Measurements from ENCODE around the gene NDUFAF8. TPM values are rescaled to one million over a fixed set of nuclear protein-coding genes. Genes with fewer than 3 reads are reported as not detected.

The NDUFAF8 gene
- polyA plus RNA-seq, 3 donors from 2014 or later: 61.2 to 121 (median 67.8) TPM

GRCh38 chr17:81277946-81278693 lies 39.0 kb downstream of the NDUFAF8 start:
- H3K4me1 Mint-ChIP-seq: peaks cover 0 to 2% of the 10 kb centered on the region in 2 donors
- DNase-seq: no peak
- no peak overlapping the region for H3K27ac Mint-ChIP-seq
- no peaks in the 10 kb centered on the region for H3K9me3 Mint-ChIP-seq
- peaks cover 3 to 15% (median 8%) of the 10 kb centered on the region in 3 donors for H3K36me3 Mint-ChIP-seq
- H3K27me3 Mint-ChIP-seq (ENCODE audit: low read depth in 3 of 3): peaks cover 0 to 4% (median 0%) of the 10 kb centered on the region in 3 donors
- H3K4me3 Mint-ChIP-seq: no peak overlapping the region

GRCh38 chr17:81278831-81279230 lies 39.7 kb downstream of the NDUFAF8 start:
- Mint-ChIP-seq H3K4me3 (no peak overlapping the region), H3K27me3 (ENCODE audit: low read depth in 3 of 3) (peaks cover 0 to 4% (median 0%) of the 10 kb centered on the region in 3 donors), H3K4me1 (peaks cover 0 to 2% of the 10 kb centered on the region in 2 donors), H3K36me3 (peaks cover 3 to 12% (median 8%) of the 10 kb centered on the region in 3 donors), H3K27ac (no peak overlapping the region), H3K9me3 (no peaks in the 10 kb centered on the region)
- DNase-seq: no peak

- peaks cover 5 to 7% of the 10 kb centered on the region in 2 donors for H3K4me1 Mint-ChIP-seq
- H3K27me3 Mint-ChIP-seq (ENCODE audit: low read depth in 3 of 3): peaks cover 0 to 4% (median 0%) of the 10 kb centered on the region in 3 donors
- no peak overlapping the region for H3K4me3 Mint-ChIP-seq
- H3K36me3 Mint-ChIP-seq: peaks cover 3 to 12% (median 8%) of the 10 kb centered on the region in 3 donors
- no peak overlapping the region for H3K27ac Mint-ChIP-seq
- H3K9me3 Mint-ChIP-seq: no peaks in the 10 kb centered on the region
- DNase-seq: no peak
Measured at GRCh38 chr17:81279278-81280275, 40.5 kb downstream of the NDUFAF8 start.

GRCh38 chr17:81280571-81280970 lies 41.5 kb downstream of the NDUFAF8 start:
- Mint-ChIP-seq H3K27me3 (ENCODE audit: low read depth in 3 of 3) (peaks cover 0 to 4% (median 0%) of the 10 kb centered on the region in 3 donors), H3K27ac (no peak overlapping the region), H3K4me1 (peaks cover 15 to 16% of the 10 kb centered on the region in 2 donors), H3K9me3 (no peaks in the 10 kb centered on the region), H3K36me3 (peaks cover 3 to 14% (median 8%) of the 10 kb centered on the region in 3 donors), H3K4me3 (no peak overlapping the region)
- no peak for DNase-seq

GRCh38 chr17:81282141-81282540 lies 43.0 kb downstream of the NDUFAF8 start:
- H3K4me1 Mint-ChIP-seq: peaks cover 30% of the 10 kb centered on the region in 2 donors
- no peak for DNase-seq
- H3K27me3 Mint-ChIP-seq (ENCODE audit: low read depth in 3 of 3): no peaks in the 10 kb centered on the region
- no peak overlapping the region for H3K4me3 Mint-ChIP-seq
- H3K9me3 Mint-ChIP-seq: no peaks in the 10 kb centered on the region
- peaks cover 0 to 11% (median 8%) of the 10 kb centered on the region in 3 donors for H3K36me3 Mint-ChIP-seq
- H3K27ac Mint-ChIP-seq: no peak overlapping the region

GRCh38 chr17:81282876-81283275 lies 43.8 kb downstream of the NDUFAF8 start:
- Mint-ChIP-seq H3K27ac (peak overlapping the region in 2 of 6 donors; percentile 28 to 34), H3K4me3 (peak overlapping the region in 1 of 5 donors; percentile 9), H3K27me3 (ENCODE audit: low read depth in 3 of 3) (no peaks in the 10 kb centered on the region), H3K4me1 (peaks cover 37 to 38% of the 10 kb centered on the region in 2 donors), H3K36me3 (peaks cover 0 to 14% (median 8%) of the 10 kb centered on the region in 3 donors), H3K9me3 (no peaks in the 10 kb centered on the region)
- no peak for DNase-seq

GRCh38 chr17:81285179-81285878 lies 46.2 kb downstream of the NDUFAF8 start:
- DNase-seq: peak; percentile 57 to 58 (median 57)
- H3K36me3 Mint-ChIP-seq: peaks cover 3 to 8% (median 6%) of the 10 kb centered on the region in 3 donors
- H3K27me3 Mint-ChIP-seq (ENCODE audit: low read depth in 3 of 3): no peaks in the 10 kb centered on the region
- no peaks in the 10 kb centered on the region for H3K9me3 Mint-ChIP-seq
- H3K4me3 Mint-ChIP-seq: peak overlapping the region; percentile 87 to 91 (median 91)
- peaks cover 37 to 49% of the 10 kb centered on the region in 2 donors for H3K4me1 Mint-ChIP-seq
- peak overlapping the region; percentile 61 to 92 (median 90) for H3K27ac Mint-ChIP-seq

- peaks cover 37 to 50% of the 10 kb centered on the region in 2 donors for H3K4me1 Mint-ChIP-seq
- no peaks in the 10 kb centered on the region for H3K27me3 Mint-ChIP-seq (ENCODE audit: low read depth in 3 of 3)
- H3K27ac Mint-ChIP-seq: peak overlapping the region; percentile 61 to 92 (median 90)
- H3K4me3 Mint-ChIP-seq: peak overlapping the region; percentile 87 to 91 (median 91)
- H3K36me3 Mint-ChIP-seq: peaks cover 3 to 6% (median 4%) of the 10 kb centered on the region in 3 donors
- DNase-seq: no peak
- H3K9me3 Mint-ChIP-seq: no peaks in the 10 kb centered on the region
Measured at GRCh38 chr17:81285894-81286293, 46.8 kb downstream of the NDUFAF8 start.

- Mint-ChIP-seq H3K36me3 (peaks cover 3 to 6% (median 4%) of the 10 kb centered on the region in 3 donors), H3K9me3 (no peaks in the 10 kb centered on the region)
Measured at GRCh38 chr17:81286491-81287145, 47.5 kb downstream of the NDUFAF8 start.

GRCh38 chr17:81287152-81287551 lies 48.0 kb downstream of the NDUFAF8 start:
- Mint-ChIP-seq H3K27ac (peak overlapping the region; percentile 61 to 92 (median 89)), H3K27me3 (ENCODE audit: low read depth in 3 of 3) (no peaks in the 10 kb centered on the region), H3K4me1 (peaks cover 43 to 57% of the 10 kb centered on the region in 2 donors), H3K36me3 (peaks cover 3 to 6% (median 4%) of the 10 kb centered on the region in 3 donors), H3K4me3 (peak overlapping the region; percentile 18 to 91 (median 40)), H3K9me3 (no peaks in the 10 kb centered on the region)
- DNase-seq: peak in 1 of 3 donors; percentile 36

More at GRCh38 chr17:81286491-81287145, 47.5 kb downstream of the NDUFAF8 start:
- Mint-ChIP-seq H3K27me3 (ENCODE audit: low read depth in 3 of 3) (no peaks in the 10 kb centered on the region), H3K4me1 (peaks cover 41 to 53% of the 10 kb centered on the region in 2 donors), H3K4me3 (peak overlapping the region in 4 of 5 donors; percentile 87 to 91 (median 90)), H3K27ac (peak overlapping the region; percentile 61 to 92 (median 90))
- DNase-seq: no peak

- H3K4me1 Mint-ChIP-seq: peaks cover 48 to 57% of the 10 kb centered on the region in 2 donors
Measured at GRCh38 chr17:81287741-81288430, 48.8 kb downstream of the NDUFAF8 start.

GRCh38 chr17:81288715-81289114 lies 49.6 kb downstream of the NDUFAF8 start:
- H3K36me3 Mint-ChIP-seq: peaks cover 3 to 6% (median 4%) of the 10 kb centered on the region in 3 donors
- peaks cover 0 to 2% (median 0%) of the 10 kb centered on the region in 3 donors for H3K27me3 Mint-ChIP-seq (ENCODE audit: low read depth in 3 of 3)
- H3K27ac Mint-ChIP-seq: peak overlapping the region in 1 of 6 donors; percentile 69
- no peak for DNase-seq
- H3K4me3 Mint-ChIP-seq: no peak overlapping the region
- no peaks in the 10 kb centered on the region for H3K9me3 Mint-ChIP-seq
- H3K4me1 Mint-ChIP-seq: peaks cover 52 to 65% of the 10 kb centered on the region in 2 donors

More at GRCh38 chr17:81287741-81288430, 48.8 kb downstream of the NDUFAF8 start:
- Mint-ChIP-seq H3K27ac (peak overlapping the region; percentile 61 to 92 (median 89)), H3K36me3 (peaks cover 3 to 6% (median 4%) of the 10 kb centered on the region in 3 donors), H3K9me3 (no peaks in the 10 kb centered on the region), H3K27me3 (ENCODE audit: low read depth in 3 of 3) (no peaks in the 10 kb centered on the region), H3K4me3 (peak overlapping the region in 3 of 5 donors; percentile 40 to 91 (median 88))
- no peak for DNase-seq

Measured in immature natural killer cell (primary cell).